ENCODE measurements around the gene SHC3.

Gene SHC3

GRCh38 chr9:89153232-89154017 lies 25.2 kb downstream of the SHC3 start:
- peak; percentile 70 for DNase-seq

- no peak for DNase-seq
Measured at GRCh38 chr9:89149726-89150125, 28.9 kb downstream of the SHC3 start.

- no peak for DNase-seq
Measured at GRCh38 chr9:89145097-89145496, 33.5 kb downstream of the SHC3 start.

GRCh38 chr9:89144238-89144637 lies 34.4 kb downstream of the SHC3 start:
- DNase-seq = no peak

GRCh38 chr9:89143266-89143665 lies 35.4 kb downstream of the SHC3 start:
- DNase-seq = no peak

- DNase-seq = no peak
Measured at GRCh38 chr9:89139455-89139854, 39.2 kb downstream of the SHC3 start.

- no peak for DNase-seq
Measured at GRCh38 chr9:89138463-89139390, 39.9 kb downstream of the SHC3 start.

GRCh38 chr9:89137542-89138462 lies 40.8 kb downstream of the SHC3 start:
- DNase-seq = peak; percentile 52

GRCh38 chr9:89135591-89136166 lies 42.9 kb downstream of the SHC3 start:
- no peak for DNase-seq

- DNase-seq = no peak
Measured at GRCh38 chr9:89134709-89135108, 43.9 kb downstream of the SHC3 start.

- DNase-seq = no peak
Measured at GRCh38 chr9:89122949-89123348, 55.7 kb downstream of the SHC3 start.

GRCh38 chr9:89120704-89121103 lies 57.9 kb downstream of the SHC3 start:
- no peak for DNase-seq

GRCh38 chr9:89116805-89117192 lies 61.8 kb downstream of the SHC3 start:
- no peak for DNase-seq

GRCh38 chr9:89116064-89116804 lies 62.4 kb downstream of the SHC3 start:
- DNase-seq = no peak

- no peak for DNase-seq
Measured at GRCh38 chr9:89115426-89115825, 63.2 kb downstream of the SHC3 start.

- DNase-seq = no peak
Measured at GRCh38 chr9:89114741-89115140, 63.9 kb downstream of the SHC3 start.

- DNase-seq = no peak
Measured at GRCh38 chr9:89113851-89114250, 64.8 kb downstream of the SHC3 start.

GRCh38 chr9:89112243-89112642 lies 66.4 kb downstream of the SHC3 start:
- DNase-seq = no peak

GRCh38 chr9:89109666-89110065 lies 69.0 kb downstream of the SHC3 start:
- DNase-seq = no peak

- DNase-seq = no peak
Measured at GRCh38 chr9:89107406-89107805, 71.2 kb downstream of the SHC3 start.

- DNase-seq = no peak
Measured at GRCh38 chr9:89106224-89106851, 72.3 kb downstream of the SHC3 start.
